Activated naive CD8-positive, alpha-beta T cell (primary cell): ENCODE results near the gene RCC2.
"Not testable (repeated sequence)": the region's sequence is repeated elsewhere in the genome, so short reads cannot be mapped to it uniquely, and the experiment has no call there.

Experiments
- H3K27ac Mint-ChIP-seq: one replicate; pipeline ENCODE4 v1.8.0; 2021; ENCODE audit warnings: mixed read lengths
- H3K27me3 Mint-ChIP-seq: one replicate; pipeline ENCODE4 v1.8.0; 2021; ENCODE audit warnings: mixed read lengths
- H3K36me3 Mint-ChIP-seq: one replicate; pipeline ENCODE4 v1.8.0; 2021; ENCODE audit warnings: mixed read lengths
- H3K4me1 Mint-ChIP-seq: one replicate; pipeline ENCODE4 v1.8.0; 2021; ENCODE audit warnings: low read depth, mixed read lengths
- H3K4me3 Mint-ChIP-seq: one replicate; pipeline ENCODE4 v1.8.0; 2021; ENCODE audit warnings: mild to moderate bottlenecking, mixed read lengths
- H3K9me3 Mint-ChIP-seq: one replicate; pipeline ENCODE4 v1.8.0; 2021; ENCODE audit warnings: low read depth, mixed read lengths

RCC2 gene

GRCh38 chr1:17439250-17440073 lies at the start of gene RCC2:
TSS of gene RCC2 (minus strand) at chr1:17439677. CDS start at chr1:17438514, 1,163 bp downstream.
- H3K36me3 Mint-ChIP-seq, result no peaks in the 10 kb centered on the region
- H3K27me3 Mint-ChIP-seq, result no peaks in the 10 kb centered on the region
- H3K27ac Mint-ChIP-seq, result peak within 1 kb of the TSS; percentile 99
- peak within 1 kb of the TSS; percentile 98 for H3K4me3 Mint-ChIP-seq
- H3K9me3 Mint-ChIP-seq, result no peaks in the 10 kb centered on the region
- H3K4me1 Mint-ChIP-seq, result peaks cover 47% of the 10 kb centered on the region

GRCh38 chr1:17486242-17486641 lies 46.8 kb upstream of the RCC2 start:
- no peaks in the 10 kb centered on the region for H3K27me3 Mint-ChIP-seq
- H3K4me3 Mint-ChIP-seq, result no peak overlapping the region
- no peak overlapping the region for H3K27ac Mint-ChIP-seq
- H3K4me1 Mint-ChIP-seq, result peaks cover 1% of the 10 kb centered on the region
- no peaks in the 10 kb centered on the region for H3K9me3 Mint-ChIP-seq
- no peaks in the 10 kb centered on the region for H3K36me3 Mint-ChIP-seq

- H3K4me3 Mint-ChIP-seq, result no peak overlapping the region
- H3K4me1 Mint-ChIP-seq, result peaks cover 1% of the 10 kb centered on the region
- no peaks in the 10 kb centered on the region for H3K27me3 Mint-ChIP-seq
- H3K9me3 Mint-ChIP-seq, result no peaks in the 10 kb centered on the region
- no peak overlapping the region for H3K27ac Mint-ChIP-seq
- H3K36me3 Mint-ChIP-seq, result no peaks in the 10 kb centered on the region
Observed at GRCh38 chr1:17485281-17485680, 45.8 kb upstream of the RCC2 start.

- not testable (repeated sequence) for H3K4me1 Mint-ChIP-seq, H3K36me3 Mint-ChIP-seq, H3K27ac Mint-ChIP-seq, H3K4me3 Mint-ChIP-seq, H3K27me3 Mint-ChIP-seq, H3K9me3 Mint-ChIP-seq
Observed at GRCh38 chr1:17481981-17482380, 42.5 kb upstream of the RCC2 start.

GRCh38 chr1:17480846-17481245 lies 41.4 kb upstream of the RCC2 start:
- Mint-ChIP-seq H3K4me3 (no peak overlapping the region), H3K36me3 (no peaks in the 10 kb centered on the region), H3K27me3 (no peaks in the 10 kb centered on the region), H3K9me3 (no peaks in the 10 kb centered on the region), H3K27ac (no peak overlapping the region), H3K4me1 (no peaks in the 10 kb centered on the region)

GRCh38 chr1:17475752-17476151 lies 36.3 kb upstream of the RCC2 start:
- H3K36me3 Mint-ChIP-seq, result no peaks in the 10 kb centered on the region
- H3K27ac Mint-ChIP-seq, result no peak overlapping the region
- no peaks in the 10 kb centered on the region for H3K27me3 Mint-ChIP-seq
- H3K9me3 Mint-ChIP-seq, result no peaks in the 10 kb centered on the region
- no peak overlapping the region for H3K4me3 Mint-ChIP-seq
- no peaks in the 10 kb centered on the region for H3K4me1 Mint-ChIP-seq

GRCh38 chr1:17474836-17475555 lies 35.5 kb upstream of the RCC2 start:
- not testable (repeated sequence) for H3K27me3 Mint-ChIP-seq, H3K36me3 Mint-ChIP-seq

GRCh38 chr1:17472814-17473213 lies 33.3 kb upstream of the RCC2 start:
- no peak overlapping the region for H3K27ac Mint-ChIP-seq
- no peak overlapping the region for H3K4me3 Mint-ChIP-seq
- H3K36me3 Mint-ChIP-seq, result no peaks in the 10 kb centered on the region
- no peaks in the 10 kb centered on the region for H3K9me3 Mint-ChIP-seq
- H3K4me1 Mint-ChIP-seq, result no peaks in the 10 kb centered on the region
- H3K27me3 Mint-ChIP-seq, result no peaks in the 10 kb centered on the region

More at GRCh38 chr1:17474836-17475555, 35.5 kb upstream of the RCC2 start:
- not testable (repeated sequence) for H3K4me3 Mint-ChIP-seq, H3K9me3 Mint-ChIP-seq, H3K27ac Mint-ChIP-seq, H3K4me1 Mint-ChIP-seq

GRCh38 chr1:17471393-17471792 lies 31.9 kb upstream of the RCC2 start:
- Mint-ChIP-seq H3K9me3 (no peaks in the 10 kb centered on the region), H3K27ac (no peak overlapping the region)

GRCh38 chr1:17470021-17470799 lies 30.7 kb upstream of the RCC2 start:
- Mint-ChIP-seq H3K27me3 (no peaks in the 10 kb centered on the region), H3K4me3 (no peak overlapping the region), H3K4me1 (no peaks in the 10 kb centered on the region), H3K36me3 (no peaks in the 10 kb centered on the region), H3K9me3 (no peaks in the 10 kb centered on the region), H3K27ac (no peak overlapping the region)

More at GRCh38 chr1:17471393-17471792, 31.9 kb upstream of the RCC2 start:
- Mint-ChIP-seq H3K4me3 (no peak overlapping the region), H3K36me3 (no peaks in the 10 kb centered on the region), H3K4me1 (no peaks in the 10 kb centered on the region), H3K27me3 (no peaks in the 10 kb centered on the region)

- not testable (repeated sequence) for H3K27ac Mint-ChIP-seq, H3K36me3 Mint-ChIP-seq, H3K9me3 Mint-ChIP-seq, H3K27me3 Mint-ChIP-seq, H3K4me3 Mint-ChIP-seq, H3K4me1 Mint-ChIP-seq
Observed at GRCh38 chr1:17468357-17469265, 29.1 kb upstream of the RCC2 start.

GRCh38 chr1:17466359-17466758 lies 26.9 kb upstream of the RCC2 start:
- Mint-ChIP-seq H3K4me3 (no peak overlapping the region), H3K4me1 (no peaks in the 10 kb centered on the region), H3K27ac (no peak overlapping the region), H3K9me3 (no peaks in the 10 kb centered on the region), H3K27me3 (no peaks in the 10 kb centered on the region), H3K36me3 (no peaks in the 10 kb centered on the region)

- Mint-ChIP-seq H3K9me3 (no peaks in the 10 kb centered on the region), H3K4me3 (no peak overlapping the region), H3K27me3 (no peaks in the 10 kb centered on the region), H3K27ac (no peak overlapping the region), H3K4me1 (no peaks in the 10 kb centered on the region), H3K36me3 (no peaks in the 10 kb centered on the region)
Observed at GRCh38 chr1:17465228-17465627, 25.8 kb upstream of the RCC2 start.

- no peak overlapping the region for H3K4me3 Mint-ChIP-seq
- H3K36me3 Mint-ChIP-seq, result no peaks in the 10 kb centered on the region
- no peaks in the 10 kb centered on the region for H3K4me1 Mint-ChIP-seq
- H3K9me3 Mint-ChIP-seq, result no peaks in the 10 kb centered on the region
- H3K27ac Mint-ChIP-seq, result no peak overlapping the region
- no peaks in the 10 kb centered on the region for H3K27me3 Mint-ChIP-seq
Observed at GRCh38 chr1:17463991-17464390, 24.5 kb upstream of the RCC2 start.
